CD14-positive monocyte (primary cell): ENCODE data around the gene CSNK1G1. TPM values are rescaled to one million over a fixed set of nuclear protein-coding genes. Genes with fewer than 3 reads are reported as not detected.

Experiments used
- DNase-seq, 3 donors: peaks; one replicate each; pipeline ENCODE4 v3.0.0-alpha.2; 2011 to 2022
- H2AFZ ChIP-seq: 2 replicates; pipeline ENCODE4 v1.6.0; 2012; ENCODE audit warnings: mild to moderate bottlenecking, low read depth, low read length, inconsistent platforms; ENCODE audit not compliant: insufficient read depth, poor library complexity, severe bottlenecking
- H3K27ac ChIP-seq, 2 donors: 1 replicate in 1 of 2; 2 replicates in 1 of 2; pipeline ENCODE4 v1.5.1; 2012 to 2013; ENCODE audit warnings: low read length in 2 of 2, control low read depth in 1 of 2, inconsistent platforms in 1 of 2, low read depth in 1 of 2, mild to moderate bottlenecking in 1 of 2
- H3K27me3 ChIP-seq, 2 donors: one replicate each; pipeline versions ENCODE4 v1.6.0 to v1.6.1; 2011 to 2013; ENCODE audit warnings: low read length in 2 of 2; ENCODE audit not compliant: control insufficient read depth in 2 of 2, insufficient read depth in 2 of 2
- H3K36me3 ChIP-seq, 2 donors: replicated peaks in 1 of 2; 1 replicate in 1 of 2; 2 replicates in 1 of 2; pipeline versions ENCODE4 v1.5.1 to v1.6.1; 2012 to 2013; ENCODE audit warnings: low read length in 2 of 2, control low read depth in 1 of 2, inconsistent platforms in 1 of 2, mild to moderate bottlenecking in 1 of 2; ENCODE audit not compliant: insufficient read depth in 2 of 2, control insufficient read depth in 1 of 2
- H3K4me1 ChIP-seq, 2 donors: 1 replicate in 1 of 2; 2 replicates in 1 of 2; pipeline versions ENCODE4 v1.5.1 to v1.6.1; 2012 to 2013; ENCODE audit warnings: low read length in 2 of 2, control low read depth in 1 of 2, inconsistent platforms in 1 of 2, mild to moderate bottlenecking in 1 of 2, moderate library complexity in 1 of 2; ENCODE audit not compliant: insufficient read depth in 2 of 2, control insufficient read depth in 1 of 2
- H3K4me2 ChIP-seq: replicated peaks from 2 replicates; pipeline ENCODE3; 2012; ENCODE audit warnings: low read length, moderate library complexity, mild to moderate bottlenecking; ENCODE audit not compliant: poor library complexity, severe bottlenecking; ENCODE audit errors: extremely low read depth
- H3K4me3 ChIP-seq, 3 experiments: fragments of 200-600 bp in 1 of 3; sonication (generic) in 1 of 3; replicated peaks in 1 of 3; 1 replicate in 2 of 3; 2 replicates in 1 of 3; pipeline ENCODE4 v1.5.1; 2011 to 2013; ENCODE audit warnings: low read length in 3 of 3, mild to moderate bottlenecking in 3 of 3, control low read depth in 2 of 3, low read depth in 2 of 3, inconsistent platforms in 1 of 3, moderate library complexity in 1 of 3
- H3K79me2 ChIP-seq: 2 replicates; pipeline ENCODE4 v1.6.0; 2012; ENCODE audit warnings: mild to moderate bottlenecking, control low read depth, inconsistent platforms, low read length, moderate library complexity; ENCODE audit not compliant: insufficient read depth
- H3K9ac ChIP-seq: 2 replicates; pipeline ENCODE4 v1.6.0; 2017; ENCODE audit warnings: low read length, mild to moderate bottlenecking; ENCODE audit not compliant: insufficient read depth, poor library complexity, severe bottlenecking
- H3K9me3 ChIP-seq, 2 donors: replicated peaks in 1 of 2; 1 replicate in 1 of 2; 2 replicates in 1 of 2; pipeline versions ENCODE4 v1.5.1 to v1.6.1; 2012 to 2013; ENCODE audit warnings: low read length in 2 of 2, control low read depth in 1 of 2; ENCODE audit not compliant: control insufficient read depth in 1 of 2, insufficient read depth in 1 of 2
- H4K20me1 ChIP-seq: 2 replicates; pipeline ENCODE4 v1.6.0; 2012; ENCODE audit warnings: mild to moderate bottlenecking, low read length, control low read depth, moderate library complexity; ENCODE audit not compliant: insufficient read depth
- H3K27ac Mint-ChIP-seq, 7 donors: one replicate each; pipeline ENCODE4 v1.8.0; 2020; ENCODE audit warnings: mild to moderate bottlenecking in 7 of 7, mixed read lengths in 7 of 7, moderate library complexity in 6 of 7, inconsistent platforms in 2 of 7
- H3K27me3 Mint-ChIP-seq, 3 donors: one replicate each; pipeline ENCODE4 v1.8.0; 2021 to 2022; ENCODE audit warnings: low read depth in 3 of 3, mild to moderate bottlenecking in 3 of 3, mixed read lengths in 3 of 3, moderate library complexity in 3 of 3, inconsistent platforms in 1 of 3
- H3K36me3 Mint-ChIP-seq, 2 donors: one replicate each; pipeline ENCODE4 v1.8.0; 2020; ENCODE audit warnings: mixed read lengths in 2 of 2, inconsistent platforms in 1 of 2, mild to moderate bottlenecking in 1 of 2
- H3K4me1 Mint-ChIP-seq: one replicate; pipeline ENCODE4 v1.8.0; 2020; ENCODE audit warnings: mild to moderate bottlenecking, mixed read lengths
- H3K4me3 Mint-ChIP-seq, 2 donors: one replicate each; pipeline ENCODE4 v1.8.0; 2020; ENCODE audit warnings: mild to moderate bottlenecking in 2 of 2, mixed read lengths in 2 of 2, moderate library complexity in 1 of 2
- H3K9me3 Mint-ChIP-seq, 7 donors: one replicate each; pipeline ENCODE4 v1.8.0; 2020 to 2022; ENCODE audit warnings: mixed read lengths in 7 of 7, mild to moderate bottlenecking in 6 of 7, moderate library complexity in 6 of 7, inconsistent platforms in 2 of 7
- WGBS: methylation state at CpG from one replicate; pipeline ENCODE4 v1.1.5; 2013; ENCODE audit warnings: missing lambda C conversion rate; ENCODE audit not compliant: insufficient coverage; 5-methylcytosine and 5-hydroxymethylcytosine counted together
- intact Hi-C, 2 donors: fragments of 100-400 bp; cut with micrococcal nuclease; formaldehyde crosslinking; loops; one replicate each; pipeline versions ENCODE4 v1.15.0 to v1.15.1; 2023
- polyA plus RNA-seq, 3 donors: library from polyadenylated mRNA; depleted of rRNA in 1 of 3; unstranded in 2 of 3; stranded (reverse) in 1 of 3; fragments of 300-500 nt in 2 of 3; fragments of >200 nt in 1 of 3; fragmentation: Illumina TruSeq in 2 of 3; gene quantifications; 1 replicate in 2 of 3; 2 replicates in 1 of 3; pipeline ENCODE4 v1.2.3, GENCODE V29; 2012 to 2021
- TF ChIP-seq, protein P1 (sequence below): fragments of 200-600 bp; IDR thresholded peaks from one replicate; pipeline ENCODE4 v1.8.0; 2022; ENCODE audit warnings: antibody characterized with exemption, mild to moderate bottlenecking

CSNK1G1 gene
- polyA plus RNA-seq, 3 donors: 4.3 to 8.6 (median 7.7) TPM

DNA sequence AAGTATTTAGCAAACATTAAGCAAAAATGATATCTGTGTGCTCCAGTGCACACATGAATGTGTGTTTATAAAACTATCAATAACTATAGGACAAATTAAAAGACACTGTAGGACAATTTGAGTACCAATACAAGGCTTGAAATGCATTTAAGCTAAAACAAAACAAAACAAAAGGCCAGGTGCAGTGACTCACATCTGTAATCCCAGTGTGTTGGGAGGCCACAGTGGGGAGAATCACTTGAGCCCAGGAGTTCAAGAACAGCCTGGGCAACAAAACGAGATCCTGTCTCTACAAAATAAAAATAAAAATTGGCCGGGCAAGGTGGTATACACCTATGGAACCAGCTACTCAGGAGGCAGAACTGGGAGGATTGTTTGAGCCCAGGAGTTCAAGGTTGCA is 50.7 kb downstream of the CSNK1G1 start:
- Histone ChIP-seq H3K79me2 (peaks cover 15% of the 10 kb centered on the region), H2AFZ (no peak overlapping the region), H3K9me3 (no peaks in the 10 kb centered on the region), H3K4me2 (no peak overlapping the region), H3K4me3 (no peak overlapping the region), H4K20me1 (peaks cover 24% of the 10 kb centered on the region), H3K27me3 (no peaks in the 10 kb centered on the region), H3K9ac (no peak overlapping the region), H3K27ac (no peak overlapping the region), H3K4me1 (no peaks in the 10 kb centered on the region), H3K36me3 (peaks cover 3 to 12% of the 10 kb centered on the region in 2 donors)
- H3K4me3 Mint-ChIP-seq: no peak overlapping the region
- no peak for DNase-seq
- H3K36me3 Mint-ChIP-seq: peaks cover 12 to 25% of the 10 kb centered on the region in 2 donors
- H3K4me1 Mint-ChIP-seq: no peaks in the 10 kb centered on the region
- WGBS: 100% methylated on average over 1 of the region's 2 CpGs
- intact Hi-C loops: no loop called here
- peaks cover 0 to 2% (median 0%) of the 10 kb centered on the region in 7 donors for H3K9me3 Mint-ChIP-seq
- no peaks in the 10 kb centered on the region for H3K27me3 Mint-ChIP-seq
- TF ChIP-seq, protein P1, sequence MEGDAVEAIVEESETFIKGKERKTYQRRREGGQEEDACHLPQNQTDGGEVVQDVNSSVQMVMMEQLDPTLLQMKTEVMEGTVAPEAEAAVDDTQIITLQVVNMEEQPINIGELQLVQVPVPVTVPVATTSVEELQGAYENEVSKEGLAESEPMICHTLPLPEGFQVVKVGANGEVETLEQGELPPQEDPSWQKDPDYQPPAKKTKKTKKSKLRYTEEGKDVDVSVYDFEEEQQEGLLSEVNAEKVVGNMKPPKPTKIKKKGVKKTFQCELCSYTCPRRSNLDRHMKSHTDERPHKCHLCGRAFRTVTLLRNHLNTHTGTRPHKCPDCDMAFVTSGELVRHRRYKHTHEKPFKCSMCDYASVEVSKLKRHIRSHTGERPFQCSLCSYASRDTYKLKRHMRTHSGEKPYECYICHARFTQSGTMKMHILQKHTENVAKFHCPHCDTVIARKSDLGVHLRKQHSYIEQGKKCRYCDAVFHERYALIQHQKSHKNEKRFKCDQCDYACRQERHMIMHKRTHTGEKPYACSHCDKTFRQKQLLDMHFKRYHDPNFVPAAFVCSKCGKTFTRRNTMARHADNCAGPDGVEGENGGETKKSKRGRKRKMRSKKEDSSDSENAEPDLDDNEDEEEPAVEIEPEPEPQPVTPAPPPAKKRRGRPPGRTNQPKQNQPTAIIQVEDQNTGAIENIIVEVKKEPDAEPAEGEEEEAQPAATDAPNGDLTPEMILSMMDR: no peak
- H3K27ac Mint-ChIP-seq: no peak overlapping the region

DNA sequence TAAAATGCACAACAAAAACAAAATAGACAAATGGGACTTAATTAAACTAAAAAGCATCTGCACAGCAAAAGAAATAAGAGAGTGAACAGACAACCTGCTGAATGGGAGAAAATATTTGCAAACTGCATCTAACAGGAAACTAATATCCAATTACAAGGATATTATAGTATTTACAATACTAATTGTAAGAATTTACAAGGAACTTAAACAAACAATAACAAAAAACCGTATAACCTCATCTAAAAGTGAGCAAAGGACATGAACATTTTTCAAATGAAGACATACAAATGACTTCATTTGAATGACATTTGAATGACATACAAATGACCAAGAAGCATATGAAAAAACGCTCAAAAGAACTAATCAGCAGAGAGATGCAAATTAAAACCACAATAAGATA is 66.4 kb downstream of the CSNK1G1 start:
- no CpG with 5 or more reads among the region's 2 CpGs for WGBS
- Histone ChIP-seq H3K9me3 (no peaks in the 10 kb centered on the region), H3K27me3 (no peaks in the 10 kb centered on the region), H3K9ac (no peak overlapping the region), H3K4me2 (no peak overlapping the region), H3K4me3 (no peak overlapping the region), H3K4me1 (peaks cover 0 to 1% of the 10 kb centered on the region in 2 donors), H3K79me2 (peaks cover 23% of the 10 kb centered on the region), H3K27ac (no peak overlapping the region), H2AFZ (no peak overlapping the region), H3K36me3 (no peaks in the 10 kb centered on the region), H4K20me1 (peaks cover 3% of the 10 kb centered on the region)
- TF ChIP-seq, protein P1: no peak
- Mint-ChIP-seq H3K4me3 (no peak overlapping the region), H3K36me3 (peaks cover 1 to 12% of the 10 kb centered on the region in 2 donors), H3K27ac (no peak overlapping the region), H3K4me1 (peaks cover 7% of the 10 kb centered on the region), H3K27me3 (no peaks in the 10 kb centered on the region), H3K9me3 (no peaks in the 10 kb centered on the region)
- intact Hi-C loops: no loop called here
- DNase-seq: no peak
